ENCODE measurements around the gene GRIN2C.

GRIN2C gene

GRCh38 chr17:74860229-74860871 is 665 bp upstream of the GRIN2C start:
- peaks cover 6 to 25% of the 10 kb centered on the region in 2 experiments for H3K4me1 ChIP-seq (ENCODE audit: control insufficient read depth in 1 of 2, insufficient read depth in 1 of 2, low read depth in 1 of 2, low read length in 1 of 2)
- H3K4me3 ChIP-seq (ENCODE audit: low read depth in 1 of 2, low read length in 1 of 2), result no peak overlapping the region
- no peak for TF ChIP-seq CTCF (IDR thresholded peaks at IDR 0.05)
- H3K27me3 ChIP-seq, result peaks cover 86% of the 10 kb centered on the region
- H3K27ac ChIP-seq, result no peak overlapping the region
- H3K9me3 ChIP-seq, result no peaks in the 10 kb centered on the region
- H3K36me3 ChIP-seq, result no peaks in the 10 kb centered on the region

GRCh38 chr17:74858672-74859458 is 820 bp downstream of the GRIN2C start:
- TF ChIP-seq CTCF (IDR thresholded peaks at IDR 0.05), result no peak
- no peaks in the 10 kb centered on the region for H3K36me3 ChIP-seq
- peaks cover 100% of the 10 kb centered on the region for H3K27me3 ChIP-seq
- no peaks in the 10 kb centered on the region for H3K9me3 ChIP-seq
- no peak overlapping the region for H3K27ac ChIP-seq
- peaks cover 6 to 21% of the 10 kb centered on the region in 2 experiments for H3K4me1 ChIP-seq (ENCODE audit: control insufficient read depth in 1 of 2, insufficient read depth in 1 of 2, low read depth in 1 of 2, low read length in 1 of 2)
- no peak overlapping the region for H3K4me3 ChIP-seq (ENCODE audit: low read depth in 1 of 2, low read length in 1 of 2)

GRCh38 chr17:74857191-74857590 is 2.5 kb downstream of the GRIN2C start:
- Histone ChIP-seq H3K4me1 (ENCODE audit: control insufficient read depth in 1 of 2, insufficient read depth in 1 of 2, low read depth in 1 of 2, low read length in 1 of 2) (peaks cover 5 to 20% of the 10 kb centered on the region in 2 experiments), H3K4me3 (ENCODE audit: low read depth in 1 of 2, low read length in 1 of 2) (no peak overlapping the region), H3K9me3 (no peaks in the 10 kb centered on the region), H3K27ac (no peak overlapping the region), H3K27me3 (peaks cover 100% of the 10 kb centered on the region), H3K36me3 (no peaks in the 10 kb centered on the region)
- no peak for TF ChIP-seq CTCF (IDR thresholded peaks at IDR 0.05)

GRCh38 chr17:74856112-74856511 is 3.6 kb downstream of the GRIN2C start:
- peaks cover 0 to 12% of the 10 kb centered on the region in 2 experiments for H3K4me1 ChIP-seq (ENCODE audit: control insufficient read depth in 1 of 2, insufficient read depth in 1 of 2, low read depth in 1 of 2, low read length in 1 of 2)
- no peak overlapping the region for H3K27ac ChIP-seq
- H3K9me3 ChIP-seq, result no peaks in the 10 kb centered on the region
- no peak overlapping the region for H3K4me3 ChIP-seq (ENCODE audit: low read depth in 1 of 2, low read length in 1 of 2)
- no peak for TF ChIP-seq CTCF (IDR thresholded peaks at IDR 0.05)
- peaks cover 100% of the 10 kb centered on the region for H3K27me3 ChIP-seq
- H3K36me3 ChIP-seq, result no peaks in the 10 kb centered on the region

GRCh38 chr17:74855323-74855722 is 4.4 kb downstream of the GRIN2C start:
- H3K27me3 ChIP-seq, result peaks cover 100% of the 10 kb centered on the region
- TF ChIP-seq CTCF (IDR thresholded peaks at IDR 0.05), result no peak
- no peaks in the 10 kb centered on the region for H3K36me3 ChIP-seq

More at GRCh38 chr17:74855323-74855722, 4.4 kb downstream of the GRIN2C start:
- H3K4me3 ChIP-seq (ENCODE audit: low read depth in 1 of 2, low read length in 1 of 2), result no peak overlapping the region
- no peak overlapping the region for H3K27ac ChIP-seq
- H3K4me1 ChIP-seq (ENCODE audit: control insufficient read depth in 1 of 2, insufficient read depth in 1 of 2, low read depth in 1 of 2, low read length in 1 of 2), result peaks cover 0 to 8% of the 10 kb centered on the region in 2 experiments
- no peaks in the 10 kb centered on the region for H3K9me3 ChIP-seq
